ENCODE measurements around the gene TLE2. TPM values are rescaled to one million over a fixed set of nuclear protein-coding genes. Genes with fewer than 3 reads are reported as not detected.

The TLE2 gene
- total RNA-seq, 1 experiment from 2014 or later, result 3.1 TPM

GRCh38 chr19:2952953-2953481 lies 76.1 kb downstream of the TLE2 start:
- H3K9ac ChIP-seq (ENCODE audit: extremely low read depth, insufficient read length, low read length), result no peak overlapping the region
- no peak overlapping the region for H3K27ac Mint-ChIP-seq
- no peak overlapping the region for H3K27ac ChIP-seq (ENCODE audit: insufficient read length, low read depth, low read length)
- H3K14ac ChIP-seq (ENCODE audit: insufficient read depth, low read length), result no peak overlapping the region
- no peak overlapping the region for H3K4me3 Mint-ChIP-seq
- H3K27me3 Mint-ChIP-seq (ENCODE audit: low read depth), result no peaks in the 10 kb centered on the region
- H3K56ac ChIP-seq (ENCODE audit: insufficient read length, low read depth, low read length), result no peak overlapping the region
- no peaks in the 10 kb centered on the region for H3K27me3 ChIP-seq (ENCODE audit: insufficient read depth, low read length)
- WGBS (ENCODE audit: extremely low coverage, insufficient read length, low lambda C conversion rate), result no CpG with 5 or more reads among the region's 9 CpGs
- no peak for DNase-seq
- H3K4me1 ChIP-seq (ENCODE audit: insufficient read depth, low read length), result peaks cover 3% of the 10 kb centered on the region; the same call in 1 of the 2 replicates
- H2BK12ac ChIP-seq (ENCODE audit: insufficient read length, low read depth, low read length), result no peak overlapping the region
- no peaks in the 10 kb centered on the region for H3K79me1 ChIP-seq (ENCODE audit: insufficient read depth, low read depth, low read length, poor library complexity, severe bottlenecking)
- no peak overlapping the region for H2BK120ac ChIP-seq (ENCODE audit: low read depth, low read length, poor library complexity, severe bottlenecking)
- no peak overlapping the region for H2AK5ac ChIP-seq (ENCODE audit: insufficient read length, low read length)
- H4K20me1 ChIP-seq (ENCODE audit: control insufficient read depth, insufficient read depth, insufficient read length), result no peaks in the 10 kb centered on the region
- no peak overlapping the region for H4K91ac ChIP-seq (ENCODE audit: insufficient read length, low read depth, low read length)
- H3K79me2 ChIP-seq (ENCODE audit: insufficient read depth, low read length), result peaks cover 5% of the 10 kb centered on the region; the same call in 1 of the 2 replicates
- no peak overlapping the region for H2AFZ ChIP-seq (ENCODE audit: low read length)
- 0 out of 3 replicates have a peak, but pooled peaks have one; percentile 21 for TF ChIP-seq CTCF (conservative IDR thresholded peaks at IDR 0.05)
- H3T11ph ChIP-seq (ENCODE audit: low read length), result no peak overlapping the region
- H3K4me2 ChIP-seq (ENCODE audit: insufficient read depth, insufficient read length, low read length), result no peak overlapping the region
- no peak overlapping the region for H4K8ac ChIP-seq (replicated peaks; ENCODE audit: insufficient read length, low read depth, low read length)
- H3K36me3 Mint-ChIP-seq (ENCODE audit: insufficient read depth in 1 of 3, low read depth in 3 of 3), result no peaks in the 10 kb centered on the region; a peak in 1 of 7 replicates
- H3K9me3 Mint-ChIP-seq, result no peaks in the 10 kb centered on the region
- no peaks in the 10 kb centered on the region for H3K9me3 ChIP-seq (ENCODE audit: control insufficient read depth, low read depth, low read length)
- no peak overlapping the region for H3K4ac ChIP-seq (ENCODE audit: low read depth, low read length)
- H2BK20ac ChIP-seq (ENCODE audit: low read depth, low read length, poor library complexity, severe bottlenecking), result no peak overlapping the region
- H4K5ac ChIP-seq (ENCODE audit: insufficient read length, low read depth, low read length), result no peak overlapping the region
- no peak overlapping the region for H2BK5ac ChIP-seq (ENCODE audit: insufficient read length, low read length)
- H3K23me2 ChIP-seq (ENCODE audit: insufficient read length, low read depth, low read length, poor library complexity, severe bottlenecking), result no peaks in the 10 kb centered on the region
- H3K18ac ChIP-seq (ENCODE audit: insufficient read length, low read depth, low read length), result no peak overlapping the region
- no peak overlapping the region for H3K23ac ChIP-seq (ENCODE audit: insufficient read length, low read depth, low read length)
- no peak overlapping the region for H2BK15ac ChIP-seq (ENCODE audit: low read depth, low read length)
- peaks cover 8 to 16% of the 10 kb centered on the region in 2 experiments for H3K4me1 Mint-ChIP-seq

Data from H9 (cell line).